ENCODE data around the gene SAA1.
"Not testable (repeated sequence)": the region's sequence is repeated elsewhere in the genome, so short reads cannot be mapped to it uniquely, and the experiment has no call there.

The SAA1 gene

GRCh38 chr11:18259259-18259658 lies 6.8 kb upstream of the SAA1 start:
- CTCF ChIA-PET, result interaction anchor here (0.7 to 1.4 kb wide), 2 partner anchors 16 to 465 kb away, joined by 3 read pairs; no protein-coding TSS in a partner anchor
- Histone ChIP-seq H3K9me3 (ENCODE audit: control insufficient read depth, insufficient read depth, low read depth, low read length) (no peaks in the 10 kb centered on the region), H3K4me3 (ENCODE audit: low read depth, low read length) (no peak overlapping the region), H3K27ac (ENCODE audit: extremely low read depth, low read depth, low read length) (no peak overlapping the region), H3K36me3 (ENCODE audit: control insufficient read depth in 2 of 2, insufficient read depth in 1 of 2, low read length in 2 of 2) (no peaks in the 10 kb centered on the region), H3K4me1 (ENCODE audit: control insufficient read depth, insufficient read depth, low read length) (no peaks in the 10 kb centered on the region)
- POLR2A ChIA-PET, result no interaction called here
- no peak for TF ChIP-seq ZNF211 (tag by site-specific recombination; IDR thresholded peaks at IDR 0.05; ENCODE audit: low read depth)
- no peak for TF ChIP-seq ZNF624 (tag by site-specific recombination; IDR thresholded peaks at IDR 0.05)
- TF ChIP-seq MZF1 (tag by site-specific recombination; IDR thresholded peaks at IDR 0.05; ENCODE audit: borderline replicate concordance), result no peak
- TF ChIP-seq ZBTB20 (tag by site-specific recombination; IDR thresholded peaks at IDR 0.05), result no peak
- TF ChIP-seq ZNF580 (tag by site-specific recombination; IDR thresholded peaks at IDR 0.05), result no peak

GRCh38 chr11:18261721-18262120 lies 4.3 kb upstream of the SAA1 start:
- ChIA-PET CTCF (no interaction called here), POLR2A (no interaction called here)
- Histone ChIP-seq H3K4me3 (ENCODE audit: low read depth, low read length) (no peak overlapping the region), H3K9me3 (ENCODE audit: control insufficient read depth, insufficient read depth, low read depth, low read length) (no peaks in the 10 kb centered on the region), H3K27ac (ENCODE audit: extremely low read depth, low read depth, low read length) (no peak overlapping the region), H3K36me3 (ENCODE audit: control insufficient read depth in 2 of 2, insufficient read depth in 1 of 2, low read length in 2 of 2) (no peaks in the 10 kb centered on the region), H3K4me1 (ENCODE audit: control insufficient read depth, insufficient read depth, low read length) (no peaks in the 10 kb centered on the region)
- TF ChIP-seq TSHZ1 (tag by site-specific recombination; IDR thresholded peaks at IDR 0.05; ENCODE audit: borderline replicate concordance) (no peak), ZNF513 (tag by site-specific recombination; IDR thresholded peaks at IDR 0.05) (no peak), SCRT2 (tag by site-specific recombination; IDR thresholded peaks at IDR 0.05) (no peak), ZNF292 (tag by site-specific recombination; IDR thresholded peaks at IDR 0.05; ENCODE audit: borderline replicate concordance, low read depth) (no peak), ZNF155 (tag by site-specific recombination; IDR thresholded peaks at IDR 0.05) (no peak), ZNF548 (tag by site-specific recombination; IDR thresholded peaks at IDR 0.05) (no peak), ZNF266 (tag by site-specific recombination; IDR thresholded peaks at IDR 0.05; ENCODE audit: low read depth) (no peak), RBAK (tag by site-specific recombination; IDR thresholded peaks at IDR 0.05) (no peak), BCL11B (tag by site-specific recombination; IDR thresholded peaks at IDR 0.05; ENCODE audit: low read depth) (no peak), ZNF2 (tag by site-specific recombination; IDR thresholded peaks at IDR 0.05) (no peak), ZNF184 (tag by site-specific recombination; IDR thresholded peaks at IDR 0.05) (no peak), ZNF132 (tag by site-specific recombination; IDR thresholded peaks at IDR 0.05; ENCODE audit: borderline replicate concordance) (no peak), ZNF621 (tag by site-specific recombination; IDR thresholded peaks at IDR 0.05) (no peak), ZFP3 (tag by site-specific recombination; IDR thresholded peaks at IDR 0.05; ENCODE audit: low read depth) (no peak), ZNF449 (tag by site-specific recombination; IDR thresholded peaks at IDR 0.05) (no peak), OSR2 (tag by site-specific recombination; IDR thresholded peaks at IDR 0.05) (no peak), SCRT1 (tag by site-specific recombination; IDR thresholded peaks at IDR 0.05; ENCODE audit: borderline replicate concordance) (no peak), ZNF580 (tag by site-specific recombination; IDR thresholded peaks at IDR 0.05) (no peak), ZSCAN30 (tag by site-specific recombination; IDR thresholded peaks at IDR 0.05) (no peak), ZNF555 (tag by site-specific recombination; conservative IDR thresholded peaks at IDR 0.05) (no peak)

GRCh38 chr11:18262681-18263350 lies 3.2 kb upstream of the SAA1 start:
- H3K4me1 ChIP-seq (ENCODE audit: control insufficient read depth, insufficient read depth, low read length); CTCF ChIA-PET; POLR2A ChIA-PET; H3K4me3 ChIP-seq (ENCODE audit: low read depth, low read length); H3K36me3 ChIP-seq (ENCODE audit: control insufficient read depth in 2 of 2, insufficient read depth in 1 of 2, low read length in 2 of 2); H3K27ac ChIP-seq (ENCODE audit: extremely low read depth, low read depth, low read length); H3K9me3 ChIP-seq (ENCODE audit: control insufficient read depth, insufficient read depth, low read depth, low read length): not testable (repeated sequence)
